Measurements from ENCODE around the gene ROPN1L.
"Not testable (repeated sequence)": the region's sequence is repeated elsewhere in the genome, so short reads cannot be mapped to it uniquely, and the experiment has no call there.

ROPN1L gene

DNA sequence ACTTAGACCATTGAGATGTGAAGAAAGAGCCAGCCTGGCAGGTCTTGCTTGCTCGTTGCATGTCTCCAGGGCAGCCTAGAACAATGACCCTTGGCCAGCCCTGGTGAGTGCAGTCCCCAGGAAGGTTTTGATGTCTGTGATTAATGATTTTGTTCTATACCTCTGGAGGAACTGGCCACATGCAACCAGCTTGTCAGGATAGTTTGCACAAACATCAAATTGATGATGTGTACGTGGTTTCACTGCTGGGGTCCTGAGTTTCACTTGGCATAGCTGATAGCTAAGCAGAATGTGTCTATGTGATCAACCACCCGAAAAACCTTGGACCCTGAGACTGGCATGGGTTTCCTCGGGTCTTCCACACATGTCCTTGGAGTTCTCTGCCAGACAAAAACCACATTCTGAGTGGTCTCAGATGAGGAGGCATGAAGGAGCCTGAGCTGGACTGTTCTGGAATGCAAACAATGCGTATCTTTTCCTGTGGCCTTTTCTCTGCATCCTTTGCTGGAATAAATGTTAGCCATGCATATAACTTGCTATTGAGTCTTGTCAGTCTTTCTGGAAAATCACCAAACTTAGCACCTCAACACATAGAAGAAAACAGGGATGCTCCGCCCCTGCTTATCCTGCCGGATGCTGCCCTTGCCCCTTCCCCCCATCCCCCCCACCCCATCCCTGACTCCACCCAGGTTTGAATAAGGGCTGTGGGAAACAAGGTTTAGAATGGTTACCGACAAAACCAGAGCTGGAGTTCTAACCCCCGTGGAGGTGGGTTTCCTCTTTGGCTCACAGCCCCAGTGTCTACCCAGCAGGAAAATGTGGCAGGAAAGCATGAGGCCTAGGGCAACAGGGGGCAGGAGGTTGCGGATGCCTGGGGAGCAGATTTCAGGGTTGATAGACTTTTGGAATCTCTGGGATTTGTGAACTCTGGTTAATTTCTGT lies 72.1 kb downstream of the ROPN1L start:
- TF ChIP-seq CTCF (IDR thresholded peaks at IDR 0.05; ENCODE audit: low read depth, low read length, poor library complexity, severe bottlenecking): no peak
- no peak for TF ChIP-seq EZH2phosphoT487 (IDR thresholded peaks at IDR 0.05; ENCODE audit: borderline replicate concordance, low read length)
- Histone ChIP-seq H3F3A (ENCODE audit: control insufficient read depth, insufficient read depth) (no peaks in the 10 kb centered on the region), H3K4me1 (ENCODE audit: control insufficient read depth, low read length) (no peaks in the 10 kb centered on the region), H3K4me3 (ENCODE audit: low read length) (no peak overlapping the region), H3K4me2 (ENCODE audit: low read length) (no peak overlapping the region), H3K9me3 (ENCODE audit: control insufficient read depth, insufficient read depth, low read length) (no peaks in the 10 kb centered on the region), H3K79me2 (ENCODE audit: control insufficient read depth, low read length) (no peaks in the 10 kb centered on the region), H4K20me1 (ENCODE audit: control insufficient read depth, insufficient read depth, low read depth, low read length) (no peaks in the 10 kb centered on the region), H3K36me3 (ENCODE audit: control insufficient read depth, low read length) (no peaks in the 10 kb centered on the region), H3K27me3 (ENCODE audit: control insufficient read depth, low read length) (0 out of 2 replicates have a peak, but pooled peaks cover 6% of the 10 kb centered on the region), H3K27ac (ENCODE audit: low read depth, low read length) (no peak overlapping the region), H3K9me2 (replicated peaks; ENCODE audit: control insufficient read depth, low read length) (no peaks in the 10 kb centered on the region)

- H3F3A ChIP-seq (ENCODE audit: control insufficient read depth, insufficient read depth); H3K4me2 ChIP-seq (ENCODE audit: low read length); H3K9me2 ChIP-seq (replicated peaks; ENCODE audit: control insufficient read depth, low read length); H3K27me3 ChIP-seq (ENCODE audit: control insufficient read depth, low read length); H3K9me3 ChIP-seq (ENCODE audit: control insufficient read depth, insufficient read depth, low read length); H4K20me1 ChIP-seq (ENCODE audit: control insufficient read depth, insufficient read depth, low read depth, low read length); H3K4me3 ChIP-seq (ENCODE audit: low read length); H3K4me1 ChIP-seq (ENCODE audit: control insufficient read depth, low read length); H3K27ac ChIP-seq (ENCODE audit: low read depth, low read length); H3K79me2 ChIP-seq (ENCODE audit: control insufficient read depth, low read length); H3K36me3 ChIP-seq (ENCODE audit: control insufficient read depth, low read length): not testable (repeated sequence)
Measured at GRCh38 chr5:10514572-10514971, 72.9 kb downstream of the ROPN1L start.
